Measurements from ENCODE around the gene SPINK8.

Gene SPINK8

DNA sequence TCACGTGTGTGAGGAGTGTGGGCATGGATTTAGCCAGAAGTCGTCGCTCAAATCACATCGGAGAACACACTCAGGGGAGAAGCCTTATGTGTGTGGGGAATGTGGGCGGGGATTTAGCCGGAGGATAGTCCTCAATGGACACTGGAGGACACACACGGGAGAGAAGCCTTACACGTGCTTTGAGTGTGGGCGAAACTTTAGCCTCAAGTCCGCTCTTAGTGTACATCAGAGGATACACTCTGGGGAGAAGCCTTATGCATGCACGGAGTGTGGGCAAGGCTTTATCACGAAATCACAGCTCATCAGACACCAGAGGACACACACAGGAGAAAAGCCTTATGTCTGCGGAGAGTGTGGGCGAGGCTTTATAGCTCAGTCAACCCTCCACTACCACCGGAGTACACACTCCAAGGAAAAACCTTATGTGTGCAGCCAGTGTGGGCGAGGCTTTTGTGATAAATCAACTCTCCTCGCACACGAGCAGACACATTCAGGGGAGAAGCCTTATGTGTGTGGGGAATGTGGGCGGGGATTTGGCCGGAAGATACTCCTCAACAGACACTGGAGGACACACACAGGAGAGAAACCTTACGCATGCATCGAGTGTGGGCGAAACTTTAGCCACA, 64.4 kb downstream of the SPINK8 start:
- TF ChIP-seq, protein P1, sequence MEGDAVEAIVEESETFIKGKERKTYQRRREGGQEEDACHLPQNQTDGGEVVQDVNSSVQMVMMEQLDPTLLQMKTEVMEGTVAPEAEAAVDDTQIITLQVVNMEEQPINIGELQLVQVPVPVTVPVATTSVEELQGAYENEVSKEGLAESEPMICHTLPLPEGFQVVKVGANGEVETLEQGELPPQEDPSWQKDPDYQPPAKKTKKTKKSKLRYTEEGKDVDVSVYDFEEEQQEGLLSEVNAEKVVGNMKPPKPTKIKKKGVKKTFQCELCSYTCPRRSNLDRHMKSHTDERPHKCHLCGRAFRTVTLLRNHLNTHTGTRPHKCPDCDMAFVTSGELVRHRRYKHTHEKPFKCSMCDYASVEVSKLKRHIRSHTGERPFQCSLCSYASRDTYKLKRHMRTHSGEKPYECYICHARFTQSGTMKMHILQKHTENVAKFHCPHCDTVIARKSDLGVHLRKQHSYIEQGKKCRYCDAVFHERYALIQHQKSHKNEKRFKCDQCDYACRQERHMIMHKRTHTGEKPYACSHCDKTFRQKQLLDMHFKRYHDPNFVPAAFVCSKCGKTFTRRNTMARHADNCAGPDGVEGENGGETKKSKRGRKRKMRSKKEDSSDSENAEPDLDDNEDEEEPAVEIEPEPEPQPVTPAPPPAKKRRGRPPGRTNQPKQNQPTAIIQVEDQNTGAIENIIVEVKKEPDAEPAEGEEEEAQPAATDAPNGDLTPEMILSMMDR (IDR thresholded peaks at IDR 0.05; ENCODE audit: low read depth, low read length): no peak
- DNase-seq (ENCODE audit: extremely low read depth, low read depth): no peak

DNA sequence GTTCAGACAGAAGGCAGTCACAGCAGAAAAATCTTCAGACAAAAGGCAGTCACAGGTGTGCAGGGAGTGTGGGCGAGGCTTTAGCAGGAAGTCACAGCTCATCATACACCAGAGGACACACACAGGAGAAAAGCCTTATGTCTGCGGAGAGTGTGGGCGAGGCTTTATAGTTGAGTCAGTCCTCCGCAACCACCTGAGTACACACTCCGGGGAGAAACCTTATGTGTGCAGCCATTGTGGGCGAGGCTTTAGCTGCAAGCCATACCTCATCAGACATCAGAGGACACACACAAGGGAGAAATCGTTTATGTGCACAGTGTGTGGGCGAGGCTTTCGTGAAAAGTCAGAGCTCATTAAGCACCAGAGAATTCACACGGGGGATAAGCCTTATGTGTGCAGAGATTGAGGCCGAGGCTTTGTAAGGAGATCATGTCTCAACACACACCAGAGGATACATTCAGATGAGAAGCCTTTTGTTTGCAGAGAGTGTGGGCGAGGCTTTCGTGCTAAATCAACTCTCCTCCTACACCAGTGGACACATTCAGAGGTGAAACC, 65.0 kb downstream of the SPINK8 start:
- DNase-seq (ENCODE audit: extremely low read depth, low read depth): no peak
- TF ChIP-seq, protein P1 (IDR thresholded peaks at IDR 0.05; ENCODE audit: low read depth, low read length): no peak

DNA sequence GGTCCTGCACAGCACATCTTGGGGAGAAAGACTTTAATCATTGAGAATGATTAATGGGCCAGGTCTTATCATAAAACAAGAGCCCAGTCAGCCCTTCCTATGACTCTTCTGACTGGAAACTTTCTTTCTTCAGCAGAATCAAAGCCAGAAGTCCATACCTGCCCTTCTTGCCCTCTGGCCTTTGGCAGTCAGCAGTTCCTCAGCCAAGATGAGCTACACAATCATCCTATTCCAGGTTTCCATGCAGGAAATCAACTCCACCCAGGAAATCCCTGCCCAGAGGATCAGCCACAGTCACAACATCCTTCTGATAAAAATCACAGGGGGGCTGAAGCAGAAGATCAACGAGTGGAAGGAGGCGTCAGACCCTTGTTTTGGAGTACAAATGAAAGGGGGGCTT, 65.7 kb downstream of the SPINK8 start:
- TF ChIP-seq, protein P1 (IDR thresholded peaks at IDR 0.05; ENCODE audit: low read depth, low read length): no peak
- no peak for DNase-seq (ENCODE audit: extremely low read depth, low read depth)

DNA sequence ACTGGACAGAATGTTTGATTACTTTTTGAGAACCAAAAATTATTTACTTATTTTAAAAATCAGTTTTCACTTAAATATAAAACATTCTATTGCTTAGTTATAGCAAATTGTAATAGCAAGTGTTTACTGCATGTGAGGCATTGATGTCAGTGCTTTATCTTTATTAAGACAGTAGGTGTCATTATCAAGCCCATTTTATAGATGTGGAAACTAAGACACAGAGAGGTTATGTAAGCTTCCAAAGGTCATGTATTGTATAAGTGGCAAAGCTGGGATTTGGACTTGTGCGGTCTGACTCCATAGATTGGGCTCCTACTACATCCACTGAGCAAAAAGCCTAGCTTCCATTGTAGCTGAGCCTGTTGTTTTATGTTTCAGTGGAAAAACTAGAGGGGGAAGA, 74.9 kb downstream of the SPINK8 start:
- TF ChIP-seq, protein P1 (IDR thresholded peaks at IDR 0.05; ENCODE audit: low read depth, low read length): no peak
- DNase-seq (ENCODE audit: extremely low read depth, low read depth): no peak

All from AG09319 (cell line).